Loucy (cell line): Measurements from ENCODE around the gene SLU7.

Source experiments
- CTCF ChIP-seq: fragments of 200-600 bp; sonication (generic); conservative IDR thresholded peaks from 2 replicates; pipeline ENCODE4 v1.5.1; 2014; ENCODE audit warnings: mild to moderate bottlenecking, antibody characterized with exemption, low read length
- EZH2phosphoT487 ChIP-seq: fragments of 200-600 bp; IDR thresholded peaks from 2 replicates; pipeline ENCODE4 v1.6.1; 2018; ENCODE audit warnings: antibody characterized with exemption, mild to moderate bottlenecking, moderate library complexity, borderline replicate concordance

GRCh38 chr5:160436017-160436416, 17.1 kb upstream of the SLU7 start:
- no peak for TF ChIP-seq CTCF
- no peak for TF ChIP-seq EZH2phosphoT487
